ENCODE data around the gene GABARAP. TPM values are rescaled to one million over a fixed set of nuclear protein-coding genes. Genes with fewer than 3 reads are reported as not detected.

Gene GABARAP
- total and polyA plus RNA-seq, 9 donors: 526 to 1,518 (median 640) TPM

DNA sequence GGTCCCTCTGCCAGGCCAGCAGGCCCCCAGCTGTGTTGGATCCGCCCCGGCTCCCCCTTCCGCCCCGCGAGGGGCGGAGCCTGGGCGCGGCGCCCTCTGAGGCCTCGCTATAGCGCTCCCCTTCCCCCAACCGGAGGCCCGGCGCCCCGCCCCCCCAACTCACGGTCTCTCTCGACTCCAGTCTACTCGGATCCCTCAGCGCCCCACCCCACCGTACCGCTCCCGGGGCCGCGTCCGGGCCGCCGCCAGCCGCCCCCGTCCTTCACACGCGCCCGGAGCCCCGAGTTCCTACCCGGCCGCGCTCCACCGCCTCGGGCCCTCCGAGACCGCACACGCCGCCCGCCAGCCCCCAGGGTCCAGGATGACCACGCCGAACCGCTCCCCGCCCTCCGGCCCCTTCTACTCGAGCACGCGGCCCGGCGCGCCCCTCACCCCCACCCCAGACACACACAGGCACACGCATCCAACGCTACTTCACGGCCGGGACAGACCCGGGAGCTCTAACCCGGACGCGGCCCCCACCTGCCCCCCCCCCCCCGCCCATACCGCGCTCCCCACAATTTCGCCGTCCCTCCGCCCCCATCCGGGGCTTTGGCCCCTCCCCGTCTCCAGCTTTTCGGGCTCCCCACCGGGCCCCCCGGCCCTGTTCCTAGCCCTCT, 4.4 kb downstream of the GABARAP start:
- 0 to 2% (median 1%) methylated on average over 39 to 72 of the region's 73 CpGs for WGBS, 3 donors

DNA sequence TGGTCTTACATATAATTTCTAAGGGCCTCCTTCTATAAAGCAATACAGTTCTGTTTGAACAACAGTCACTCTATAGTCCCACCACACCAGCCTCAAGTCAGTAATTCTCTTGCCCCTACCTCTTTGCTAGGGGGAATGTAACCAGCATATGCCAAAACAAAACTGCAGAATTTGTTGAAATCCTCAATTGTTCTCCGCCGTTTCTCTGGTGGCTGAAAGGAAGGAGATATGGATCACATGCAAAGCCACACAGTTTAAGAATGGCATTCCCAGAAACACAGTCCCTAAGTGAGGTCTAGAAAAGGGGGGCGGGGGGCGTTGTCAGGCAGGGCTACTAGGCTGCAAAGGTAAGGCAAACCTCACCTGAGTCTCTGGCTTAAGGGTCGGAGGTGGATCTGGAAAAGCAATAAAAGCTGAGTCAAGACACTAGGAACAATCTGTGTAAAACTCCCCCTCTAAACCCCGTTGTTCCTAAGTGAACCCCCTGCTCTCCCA, 4.9 kb downstream of the GABARAP start:
- H3K4me3 ChIP-seq: peak overlapping the region; percentile 99
- peak overlapping the region; percentile 82 to 85 for H3K27ac ChIP-seq
- H3K27me3 ChIP-seq: no peaks in the 10 kb centered on the region
- DNase-seq: peak in 1 of 5 donors; percentile 49
- intact Hi-C loops (cut with DNase I): no loop called here
- peaks cover 11% of the 10 kb centered on the region for H3K4me1 ChIP-seq (ENCODE audit: insufficient read depth)
- no peaks in the 10 kb centered on the region for H3K9me3 ChIP-seq
- WGBS, 3 donors: 26 to 27% (median 26%) methylated on average over 6 of the region's 6 CpGs
- H3K36me3 ChIP-seq: no peaks in the 10 kb centered on the region
- TF ChIP-seq POLR2A (IDR thresholded peaks at IDR 0.05): no peak
- no peak for TF ChIP-seq EP300 (IDR thresholded peaks at IDR 0.05)
- TF ChIP-seq, protein P1, sequence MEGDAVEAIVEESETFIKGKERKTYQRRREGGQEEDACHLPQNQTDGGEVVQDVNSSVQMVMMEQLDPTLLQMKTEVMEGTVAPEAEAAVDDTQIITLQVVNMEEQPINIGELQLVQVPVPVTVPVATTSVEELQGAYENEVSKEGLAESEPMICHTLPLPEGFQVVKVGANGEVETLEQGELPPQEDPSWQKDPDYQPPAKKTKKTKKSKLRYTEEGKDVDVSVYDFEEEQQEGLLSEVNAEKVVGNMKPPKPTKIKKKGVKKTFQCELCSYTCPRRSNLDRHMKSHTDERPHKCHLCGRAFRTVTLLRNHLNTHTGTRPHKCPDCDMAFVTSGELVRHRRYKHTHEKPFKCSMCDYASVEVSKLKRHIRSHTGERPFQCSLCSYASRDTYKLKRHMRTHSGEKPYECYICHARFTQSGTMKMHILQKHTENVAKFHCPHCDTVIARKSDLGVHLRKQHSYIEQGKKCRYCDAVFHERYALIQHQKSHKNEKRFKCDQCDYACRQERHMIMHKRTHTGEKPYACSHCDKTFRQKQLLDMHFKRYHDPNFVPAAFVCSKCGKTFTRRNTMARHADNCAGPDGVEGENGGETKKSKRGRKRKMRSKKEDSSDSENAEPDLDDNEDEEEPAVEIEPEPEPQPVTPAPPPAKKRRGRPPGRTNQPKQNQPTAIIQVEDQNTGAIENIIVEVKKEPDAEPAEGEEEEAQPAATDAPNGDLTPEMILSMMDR (IDR thresholded peaks at IDR 0.05): no peak

More for the DNA sequence above, 4.4 kb downstream of the GABARAP start:
- H3K27ac ChIP-seq: peak overlapping the region; percentile 82 to 85
- peak; percentile 85 to 92 (median 90) for DNase-seq
- no peaks in the 10 kb centered on the region for H3K36me3 ChIP-seq
- peaks cover 9% of the 10 kb centered on the region for H3K4me1 ChIP-seq (ENCODE audit: insufficient read depth)
- H3K9me3 ChIP-seq: no peaks in the 10 kb centered on the region
- TF ChIP-seq, protein P1 (IDR thresholded peaks at IDR 0.05): no peak
- TF ChIP-seq POLR2A (IDR thresholded peaks at IDR 0.05): no peak
- no peak for TF ChIP-seq EP300 (IDR thresholded peaks at IDR 0.05)
- H3K4me3 ChIP-seq: peak overlapping the region; percentile 99
- intact Hi-C loops (cut with DNase I): no loop called here
- H3K27me3 ChIP-seq: no peaks in the 10 kb centered on the region

DNA sequence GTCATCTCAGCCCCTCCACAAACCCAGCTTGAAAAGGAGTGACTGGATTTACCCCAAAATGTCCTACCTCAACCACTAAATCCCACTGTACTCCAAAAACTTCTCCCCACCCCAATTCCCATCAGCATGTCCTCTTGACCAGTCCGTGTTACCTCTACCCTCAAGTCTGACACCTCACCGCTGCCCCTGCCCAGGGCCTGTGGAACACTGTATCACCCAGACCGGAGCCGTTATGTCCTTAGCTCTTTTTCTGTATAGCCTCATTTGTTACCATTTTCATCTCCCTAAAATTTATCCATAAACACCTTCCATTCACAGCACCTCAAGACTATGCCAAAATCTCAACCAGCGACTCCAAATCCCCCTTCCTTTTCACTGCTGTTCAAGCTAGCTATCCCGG, 5.4 kb downstream of the GABARAP start:
- Histone ChIP-seq H3K27ac (no peak overlapping the region), H3K4me3 (no peak overlapping the region), H3K36me3 (no peaks in the 10 kb centered on the region), H3K4me1 (ENCODE audit: insufficient read depth) (peaks cover 15% of the 10 kb centered on the region), H3K9me3 (no peaks in the 10 kb centered on the region), H3K27me3 (no peaks in the 10 kb centered on the region)
- TF ChIP-seq EP300 (IDR thresholded peaks at IDR 0.05): no peak
- TF ChIP-seq, protein P1 (IDR thresholded peaks at IDR 0.05): no peak
- TF ChIP-seq POLR2A (IDR thresholded peaks at IDR 0.05): no peak
- 73 to 85% (median 75%) methylated on average over 6 of the region's 6 CpGs for WGBS, 3 donors
- DNase-seq: peak in 2 of 5 donors; percentile 28 to 30
- intact Hi-C loops (cut with DNase I): no loop called here

DNA sequence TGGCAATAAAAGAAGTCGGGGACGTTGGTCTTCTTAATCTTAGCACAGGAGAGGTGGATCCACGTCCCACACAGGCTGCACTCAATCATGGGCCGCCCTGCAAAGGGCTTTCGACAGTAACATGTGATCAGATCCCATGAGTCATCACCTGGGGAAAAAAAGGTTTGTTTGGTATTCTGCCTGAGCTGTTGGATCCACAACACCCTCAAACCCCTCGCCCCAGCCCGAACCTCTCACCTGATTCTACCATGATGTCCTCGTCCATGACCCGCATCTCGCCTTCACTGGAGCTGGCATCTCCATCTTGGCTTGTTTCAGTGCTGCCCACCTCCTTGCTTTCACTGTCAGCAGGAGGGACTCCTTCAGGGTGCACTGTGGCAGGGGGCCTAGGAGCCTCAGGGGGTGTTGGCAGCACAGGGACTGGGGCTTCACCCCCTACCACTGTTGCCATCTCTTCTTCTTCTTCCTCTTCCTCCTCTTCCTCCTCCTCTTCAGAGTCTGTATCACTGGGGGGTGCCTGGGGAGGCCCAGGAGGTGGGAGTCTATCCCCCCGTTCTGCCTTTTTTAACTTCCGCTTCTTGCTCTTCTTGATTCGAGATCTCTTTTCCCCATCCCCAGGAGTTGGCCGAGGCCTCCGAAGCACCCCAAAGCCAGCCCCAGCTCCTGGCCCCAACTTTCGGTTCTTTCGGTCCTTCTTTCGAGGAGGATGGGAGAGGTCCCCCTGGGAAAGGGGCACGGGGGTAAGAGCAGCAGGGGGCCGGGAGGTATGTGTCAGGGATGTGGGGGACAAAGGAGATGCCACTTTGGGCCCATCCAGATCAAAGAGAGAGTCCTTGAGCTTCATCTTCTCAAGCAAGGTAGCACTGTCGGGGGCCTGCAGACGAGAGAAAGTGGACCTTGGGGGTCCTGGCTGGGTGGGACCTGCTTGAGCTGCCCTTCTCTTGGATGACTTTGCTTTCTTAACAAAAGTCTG, 6.3 kb downstream of the GABARAP start:
- Histone ChIP-seq H3K4me1 (ENCODE audit: insufficient read depth) (peaks cover 14% of the 10 kb centered on the region), H3K4me3 (no peak overlapping the region), H3K27ac (no peak overlapping the region), H3K9me3 (no peaks in the 10 kb centered on the region), H3K27me3 (no peaks in the 10 kb centered on the region), H3K36me3 (no peaks in the 10 kb centered on the region)
- intact Hi-C loops (cut with DNase I): no loop called here
- DNase-seq: peak in 2 of 5 donors; percentile 43 to 44
- TF ChIP-seq POLR2A (IDR thresholded peaks at IDR 0.05): no peak
- TF ChIP-seq, protein P1 (IDR thresholded peaks at IDR 0.05): no peak
- no peak for TF ChIP-seq EP300 (IDR thresholded peaks at IDR 0.05)
- WGBS, 3 donors: 70 to 80% (median 76%) methylated on average over 22 of the region's 22 CpGs
